Vagina (tissue), 2 donors: Measurements from ENCODE around the gene THY1. TPM values are rescaled to one million over a fixed set of nuclear protein-coding genes. Genes with fewer than 3 reads are reported as not detected.

Experiments
- DNase-seq, 2 donors: peaks; one replicate each; pipeline ENCODE4 v3.0.0-alpha.2; 2017; ENCODE audit errors: extremely low spot score in 2 of 2
- H3K27ac ChIP-seq: fragments of 200-600 bp; sonication (generic); one replicate; pipeline ENCODE4 v1.5.1; 2019
- H3K27me3 ChIP-seq: fragments of 200-600 bp; sonication (generic); one replicate; pipeline ENCODE4 v1.5.1; 2019
- H3K36me3 ChIP-seq, 2 donors: fragments of 200-600 bp; sonication (generic); one replicate each; pipeline ENCODE4 v1.5.1; 2017 to 2019
- H3K4me1 ChIP-seq: fragments of 200-600 bp; sonication (generic); one replicate; pipeline ENCODE4 v1.5.1; 2019
- H3K4me3 ChIP-seq, 2 donors: fragments of 200-600 bp; sonication (generic); 1 replicate in 1 of 2; 2 replicates in 1 of 2; pipeline ENCODE4 v1.5.1; 2016 to 2019
- H3K9me3 ChIP-seq: fragments of 200-600 bp; sonication (generic); one replicate; pipeline ENCODE4 v1.5.1; 2019
- POLR2A ChIP-seq, 2 donors: fragments of 450-650 bp; IDR thresholded peaks; one replicate each; pipeline ENCODE4 v1.6.1; 2017; ENCODE audit warnings: antibody characterized with exemption in 2 of 2, mild to moderate bottlenecking in 2 of 2, moderate library complexity in 2 of 2
- POLR2AphosphoS5 ChIP-seq, 2 donors: sonication (generic); formaldehyde crosslinking; IDR thresholded peaks; one replicate each; pipeline ENCODE4 v1.9.0; 2017; ENCODE audit warnings: antibody characterized with exemption in 2 of 2, mild to moderate bottlenecking in 2 of 2, low read depth in 1 of 2; ENCODE audit not compliant: insufficient read depth in 1 of 2
- intact Hi-C: fragments of 100-400 bp; cut with DNase I; formaldehyde crosslinking; loops from one replicate; pipeline ENCODE4 v1.15.1; 2023
- total RNA-seq: library from RNA; depleted of rRNA; stranded (reverse); fragments of >200 nt; gene quantifications from one replicate; pipeline ENCODE4 v1.2.3, GENCODE V29; 2016
- TF ChIP-seq, protein P1 (sequence below), 3 experiments: fragments of 450-650 bp in 2 of 3; fragments of 200-600 bp in 1 of 3; sonication (generic) in 1 of 3; IDR thresholded peaks; one replicate each; pipeline ENCODE4 v1.5.1; 2017 to 2019; ENCODE audit warnings: antibody characterized with exemption in 3 of 3, mild to moderate bottlenecking in 2 of 3, moderate library complexity in 2 of 3

The THY1 gene
- total RNA-seq, 1 donor from 2014 or later: 48.9 TPM

DNA sequence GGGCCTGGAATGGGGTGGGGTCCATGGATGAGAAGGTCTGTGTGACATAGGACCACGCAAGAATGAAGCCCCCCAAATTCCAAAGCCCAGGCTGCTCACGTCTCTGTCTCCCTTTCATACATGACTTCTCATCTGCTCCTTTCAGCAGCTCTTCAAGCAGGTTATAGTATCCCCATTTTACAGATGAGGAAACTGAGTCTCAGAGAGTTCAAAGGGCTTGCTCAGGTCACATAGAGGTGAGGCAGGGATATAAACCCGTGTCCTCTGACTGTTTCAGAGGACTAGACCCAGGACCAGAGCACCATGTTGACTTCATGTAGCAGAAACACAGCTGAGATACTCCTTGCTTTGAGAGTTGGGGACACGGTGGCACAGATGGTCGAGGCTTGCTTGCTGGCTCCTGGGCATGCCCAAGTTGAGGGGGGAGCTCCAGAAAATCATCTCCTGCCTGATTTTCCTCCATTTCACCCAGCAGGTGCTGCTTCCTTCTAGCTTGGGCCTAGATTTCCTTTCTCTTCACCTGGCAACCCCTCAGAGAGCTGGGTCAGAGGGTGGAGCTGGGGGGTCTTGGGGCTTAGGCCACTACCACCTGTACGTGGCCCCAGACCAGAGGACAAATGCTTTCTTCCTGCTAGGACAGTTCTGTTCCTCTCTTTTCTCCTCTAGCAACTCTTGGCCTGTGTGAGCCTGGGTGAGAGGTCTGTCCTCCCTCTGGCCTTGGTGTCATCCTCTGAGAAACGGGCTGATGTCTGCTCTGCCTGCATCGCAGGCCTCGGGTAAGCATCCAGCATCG is 24.1 kb upstream of the THY1 start:
- Histone ChIP-seq H3K27me3 (no peaks in the 10 kb centered on the region), H3K4me1 (no peaks in the 10 kb centered on the region), H3K4me3 (no peak overlapping the region), H3K9me3 (no peaks in the 10 kb centered on the region), H3K27ac (no peak overlapping the region), H3K36me3 (no peaks in the 10 kb centered on the region)
- TF ChIP-seq POLR2AphosphoS5 (IDR thresholded peaks at IDR 0.05; ENCODE audit: insufficient read depth in 1 of 2, low read depth in 1 of 2) (no peak), POLR2A (IDR thresholded peaks at IDR 0.05) (no peak)
- TF ChIP-seq, protein P1, sequence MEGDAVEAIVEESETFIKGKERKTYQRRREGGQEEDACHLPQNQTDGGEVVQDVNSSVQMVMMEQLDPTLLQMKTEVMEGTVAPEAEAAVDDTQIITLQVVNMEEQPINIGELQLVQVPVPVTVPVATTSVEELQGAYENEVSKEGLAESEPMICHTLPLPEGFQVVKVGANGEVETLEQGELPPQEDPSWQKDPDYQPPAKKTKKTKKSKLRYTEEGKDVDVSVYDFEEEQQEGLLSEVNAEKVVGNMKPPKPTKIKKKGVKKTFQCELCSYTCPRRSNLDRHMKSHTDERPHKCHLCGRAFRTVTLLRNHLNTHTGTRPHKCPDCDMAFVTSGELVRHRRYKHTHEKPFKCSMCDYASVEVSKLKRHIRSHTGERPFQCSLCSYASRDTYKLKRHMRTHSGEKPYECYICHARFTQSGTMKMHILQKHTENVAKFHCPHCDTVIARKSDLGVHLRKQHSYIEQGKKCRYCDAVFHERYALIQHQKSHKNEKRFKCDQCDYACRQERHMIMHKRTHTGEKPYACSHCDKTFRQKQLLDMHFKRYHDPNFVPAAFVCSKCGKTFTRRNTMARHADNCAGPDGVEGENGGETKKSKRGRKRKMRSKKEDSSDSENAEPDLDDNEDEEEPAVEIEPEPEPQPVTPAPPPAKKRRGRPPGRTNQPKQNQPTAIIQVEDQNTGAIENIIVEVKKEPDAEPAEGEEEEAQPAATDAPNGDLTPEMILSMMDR (IDR thresholded peaks at IDR 0.05): no peak
- intact Hi-C loops: no loop called here
- no peak for DNase-seq

- Histone ChIP-seq H3K4me1 (no peaks in the 10 kb centered on the region), H3K27ac (peak overlapping the region; percentile 28), H3K4me3 (no peak overlapping the region), H3K9me3 (no peaks in the 10 kb centered on the region), H3K27me3 (no peaks in the 10 kb centered on the region), H3K36me3 (no peaks in the 10 kb centered on the region)
- no peak for DNase-seq
- no peak for TF ChIP-seq POLR2AphosphoS5 (IDR thresholded peaks at IDR 0.05; ENCODE audit: insufficient read depth in 1 of 2, low read depth in 1 of 2)
- intact Hi-C loops: no loop called here
Measured at GRCh38 chr11:119446434-119446833, 23.5 kb upstream of the THY1 start.

GRCh38 chr11:119445850-119446249 is 22.9 kb upstream of the THY1 start:
- DNase-seq: no peak
- Histone ChIP-seq H3K27ac (peak overlapping the region; percentile 28), H3K4me1 (no peaks in the 10 kb centered on the region), H3K4me3 (no peak overlapping the region), H3K36me3 (no peaks in the 10 kb centered on the region), H3K9me3 (no peaks in the 10 kb centered on the region), H3K27me3 (no peaks in the 10 kb centered on the region)
- intact Hi-C loops: no loop called here
- TF ChIP-seq POLR2AphosphoS5 (IDR thresholded peaks at IDR 0.05; ENCODE audit: insufficient read depth in 1 of 2, low read depth in 1 of 2) (no peak), POLR2A (IDR thresholded peaks at IDR 0.05) (no peak)
- TF ChIP-seq, protein P1 (IDR thresholded peaks at IDR 0.05): no peak

DNA sequence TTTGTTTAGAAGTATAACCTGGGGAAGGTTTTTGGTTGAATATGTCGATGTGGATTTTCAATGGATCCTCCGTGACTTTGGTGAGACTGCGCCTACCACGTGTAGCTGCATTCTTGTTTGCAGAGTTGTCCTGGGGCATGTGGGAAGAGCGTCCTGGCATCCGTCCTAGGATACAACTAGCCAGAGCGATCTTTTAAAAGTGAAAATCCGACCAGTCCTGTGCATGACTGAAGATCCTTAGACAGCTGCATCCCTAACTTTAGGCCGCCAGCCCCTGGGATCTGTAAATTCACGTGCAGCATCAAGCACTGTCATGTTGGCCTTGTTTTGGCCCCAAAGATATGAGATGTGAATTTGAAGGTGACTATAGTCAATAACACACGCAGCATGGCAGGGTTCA is 22.4 kb upstream of the THY1 start:
- Histone ChIP-seq H3K4me1 (no peaks in the 10 kb centered on the region), H3K4me3 (no peak overlapping the region), H3K9me3 (no peaks in the 10 kb centered on the region), H3K27me3 (no peaks in the 10 kb centered on the region), H3K27ac (no peak overlapping the region), H3K36me3 (no peaks in the 10 kb centered on the region)
- TF ChIP-seq POLR2A (IDR thresholded peaks at IDR 0.05): no peak
- TF ChIP-seq, protein P1 (IDR thresholded peaks at IDR 0.05): no peak
- TF ChIP-seq POLR2AphosphoS5 (IDR thresholded peaks at IDR 0.05; ENCODE audit: insufficient read depth in 1 of 2, low read depth in 1 of 2): no peak
- intact Hi-C loops: no loop called here
- DNase-seq: no peak

DNA sequence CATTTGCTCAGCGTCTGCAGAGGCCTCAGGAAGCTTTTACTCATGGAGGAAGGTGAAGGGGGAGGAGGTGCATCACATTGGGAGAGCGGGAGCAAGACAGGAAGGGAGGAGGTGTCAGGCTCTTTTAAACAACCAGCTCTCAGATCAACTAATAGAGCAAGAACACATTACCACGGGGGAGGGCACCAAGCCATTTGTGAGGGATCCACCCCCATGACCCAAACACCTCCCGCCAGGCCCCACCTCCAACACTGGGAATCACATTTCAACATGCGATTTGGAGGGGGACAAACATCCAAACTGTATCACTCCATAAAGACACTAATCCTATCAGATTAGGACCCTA is 18.9 kb upstream of the THY1 start:
- TF ChIP-seq, protein P1 (IDR thresholded peaks at IDR 0.05): no peak
- TF ChIP-seq POLR2AphosphoS5 (IDR thresholded peaks at IDR 0.05; ENCODE audit: insufficient read depth in 1 of 2, low read depth in 1 of 2) (no peak), POLR2A (IDR thresholded peaks at IDR 0.05) (no peak)
- no peak for DNase-seq
- no peak overlapping the region for H3K27ac ChIP-seq

More for the DNA sequence above, 18.9 kb upstream of the THY1 start:
- intact Hi-C loops: no loop called here
- H3K4me1 ChIP-seq: no peaks in the 10 kb centered on the region
- no peaks in the 10 kb centered on the region for H3K27me3 ChIP-seq
- H3K4me3 ChIP-seq: no peak overlapping the region
- no peaks in the 10 kb centered on the region for H3K9me3 ChIP-seq
- H3K36me3 ChIP-seq: no peaks in the 10 kb centered on the region
